ENCODE data around the gene KIFBP. TPM values are rescaled to one million over a fixed set of nuclear protein-coding genes. Genes with fewer than 3 reads are reported as not detected.
"Not testable (repeated sequence)": the region's sequence is repeated elsewhere in the genome, so short reads cannot be mapped to it uniquely, and the experiment has no call there.

Gene KIFBP
- total RNA-seq, 1 donor from 2014 or later = 27.3 TPM

- no peak for DNase-seq (ENCODE audit: low spot score)
These were observed 16.2 kb downstream of the KIFBP start for GRCh38 chr10:69004821-69005220.

DNA sequence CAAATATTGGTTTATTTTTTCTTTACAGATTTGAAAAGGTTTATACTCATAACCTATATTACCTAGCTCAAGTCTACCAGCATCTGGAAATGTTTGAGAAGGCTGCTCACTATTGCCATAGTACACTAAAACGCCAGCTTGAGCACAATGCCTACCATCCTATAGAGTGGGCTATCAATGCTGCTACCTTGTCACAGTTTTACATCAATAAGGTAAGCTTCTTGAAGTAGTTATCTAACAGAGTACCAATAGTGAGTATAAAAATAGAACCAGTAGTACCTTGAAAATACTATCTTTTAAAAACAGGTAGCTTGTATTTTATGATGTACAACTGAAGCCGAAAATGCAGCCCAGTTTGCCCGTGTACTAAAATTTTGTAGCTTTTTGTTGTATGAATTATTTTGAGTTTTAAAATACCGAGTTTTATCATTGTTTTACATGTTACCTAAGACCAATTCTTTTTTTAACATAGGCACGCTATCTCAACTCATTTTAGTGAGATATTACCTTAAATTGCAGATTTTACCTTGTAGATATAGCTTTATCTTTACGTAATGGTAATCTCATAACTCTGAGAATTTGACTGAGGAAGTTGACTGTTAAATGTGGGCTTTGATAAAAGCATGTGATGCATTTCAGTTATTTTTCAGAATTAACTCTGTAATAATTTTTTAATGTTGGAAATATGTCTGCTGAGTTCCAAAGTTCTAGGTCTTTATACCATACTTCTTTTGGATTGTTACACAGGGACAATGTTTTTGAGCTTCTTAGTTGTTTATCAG, 17.3 kb downstream of the KIFBP start:
- DNase-seq (ENCODE audit: low spot score) = no peak

DNA sequence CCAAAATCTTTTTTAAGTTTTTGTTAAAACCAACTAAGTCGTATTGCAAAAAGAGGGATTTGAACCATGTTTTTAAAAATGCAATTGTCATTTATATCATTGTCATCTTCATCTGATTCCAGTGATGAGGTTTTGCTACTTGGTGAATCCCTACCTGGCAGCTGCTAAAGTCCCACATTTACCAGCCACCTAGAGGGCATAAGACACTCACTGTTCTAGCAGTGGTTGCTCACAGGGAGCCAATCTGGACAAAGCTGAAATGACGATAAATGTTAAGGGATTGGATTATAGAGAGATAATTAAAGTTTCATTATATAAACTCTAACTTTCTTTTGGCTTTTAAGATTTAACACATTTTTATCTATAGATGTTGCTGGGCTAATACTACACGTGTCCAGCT, 18.7 kb downstream of the KIFBP start:
- no peak for DNase-seq (ENCODE audit: low spot score)

DNA sequence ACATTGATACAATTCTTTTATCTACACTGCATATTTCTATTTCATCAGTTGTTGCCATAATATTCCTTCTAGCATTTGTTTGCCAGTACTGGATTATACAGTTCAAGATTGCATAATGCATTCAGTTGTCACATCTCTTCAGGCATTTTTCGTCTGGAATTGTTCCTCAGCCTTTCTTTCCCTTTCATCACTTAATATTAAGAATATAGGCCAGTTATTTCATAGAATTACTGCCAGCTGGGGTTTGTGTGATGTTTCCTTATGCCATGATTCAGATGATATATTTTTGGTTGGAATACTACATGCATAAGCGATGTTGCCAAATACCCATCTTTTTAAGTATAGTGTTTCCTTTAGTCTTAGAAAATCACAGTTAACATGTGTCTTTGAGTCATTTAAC, 20.8 kb downstream of the KIFBP start:
- no peak for DNase-seq (ENCODE audit: low spot score)

GRCh38 chr10:69010151-69010640, 21.6 kb downstream of the KIFBP start:
- no peak for DNase-seq (ENCODE audit: low spot score)

- not testable (repeated sequence) for DNase-seq (ENCODE audit: low spot score)
These were observed 24.2 kb downstream of the KIFBP start for GRCh38 chr10:69012778-69013177.

GRCh38 chr10:69014171-69014570, 25.6 kb downstream of the KIFBP start:
- no peak for DNase-seq (ENCODE audit: low spot score)

DNA sequence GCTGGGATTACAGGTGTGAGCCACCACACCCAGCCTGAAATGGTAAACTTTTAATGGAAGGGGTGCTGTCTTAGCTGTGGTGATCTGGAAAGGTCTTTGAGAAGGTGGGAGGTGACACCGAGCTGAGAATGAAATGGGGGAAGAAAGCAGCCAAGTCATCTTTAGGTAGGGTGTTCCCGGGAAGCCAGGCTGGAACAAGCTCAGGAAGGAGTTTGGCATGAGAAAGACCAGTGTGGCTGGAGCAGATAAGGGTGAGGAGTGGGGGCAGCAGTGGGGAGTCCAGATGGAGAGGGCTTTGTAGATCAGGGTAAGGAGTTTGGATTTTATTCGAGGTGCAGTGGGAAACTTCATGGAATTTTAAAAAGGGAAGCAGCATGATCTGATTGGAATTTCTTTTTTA, 30.0 kb downstream of the KIFBP start:
- DNase-seq (ENCODE audit: low spot score) = no peak

GRCh38 chr10:69022611-69023010, 34.0 kb downstream of the KIFBP start:
- DNase-seq (ENCODE audit: low spot score) = no peak

DNA sequence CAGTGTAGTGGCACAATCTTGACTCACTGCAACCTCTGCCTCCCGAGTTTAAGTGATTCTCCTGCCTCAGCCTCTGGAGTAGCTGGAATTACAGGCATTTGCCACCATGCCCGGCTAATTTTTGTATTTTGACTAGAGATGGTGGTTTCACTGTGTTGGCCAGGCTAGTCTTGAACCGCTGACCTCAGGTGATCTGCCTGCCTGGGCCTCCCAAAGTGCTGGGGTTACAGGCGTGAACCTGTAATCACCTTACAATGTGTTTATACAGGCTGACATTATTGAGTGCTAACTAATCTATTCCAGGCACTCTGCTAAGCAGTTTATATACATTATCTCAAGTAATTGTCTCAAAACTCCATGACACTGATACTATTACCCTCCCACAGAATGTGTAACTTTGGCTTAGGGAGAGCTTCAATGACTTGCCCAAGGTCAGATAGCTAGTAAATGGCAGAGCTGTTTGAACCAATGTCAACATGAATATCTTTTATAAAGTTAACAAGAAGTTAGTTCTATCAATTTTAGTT, 36.8 kb downstream of the KIFBP start:
- no peak for DNase-seq (ENCODE audit: low spot score)

DNA sequence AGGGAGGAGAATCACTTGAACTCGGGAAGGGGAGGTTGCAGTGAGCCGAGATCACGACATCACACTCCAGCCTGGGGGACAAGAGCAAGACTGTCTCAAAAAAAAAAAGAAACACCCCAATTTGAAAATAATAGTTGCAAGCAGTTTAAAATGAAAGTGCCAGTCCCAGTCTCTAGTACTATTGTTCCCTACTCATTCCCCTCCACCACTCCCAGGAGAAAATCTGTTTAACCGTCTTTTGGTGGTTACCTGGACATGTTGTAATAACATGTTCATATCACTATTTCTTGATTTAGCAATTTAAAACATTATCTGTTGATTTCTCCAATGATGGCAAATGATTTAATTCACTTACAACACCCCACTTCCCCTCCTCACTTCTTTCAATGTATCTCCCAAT, 44.7 kb downstream of the KIFBP start:
- no peak for DNase-seq (ENCODE audit: low spot score)

DNA sequence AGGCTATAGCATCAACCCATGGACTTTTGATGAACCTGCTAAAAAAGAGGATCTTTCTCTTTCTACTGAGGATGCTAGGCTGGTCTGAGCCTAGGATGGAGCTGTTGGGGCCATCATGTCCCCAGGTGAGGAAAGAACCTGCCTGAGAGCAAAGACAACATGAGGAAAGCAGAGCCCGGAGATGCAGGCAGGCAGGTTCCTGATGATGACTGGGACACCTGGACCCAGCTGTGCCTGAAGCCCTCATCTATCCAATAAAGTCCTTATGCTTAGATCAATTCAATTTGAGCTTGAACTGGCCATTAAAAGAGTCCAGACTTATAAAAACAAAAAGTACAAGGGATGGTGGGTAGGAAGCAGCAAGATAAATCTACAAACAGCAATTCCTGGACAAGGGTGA, 48.9 kb downstream of the KIFBP start:
- no peak for DNase-seq (ENCODE audit: low spot score)

- not testable (repeated sequence) for DNase-seq (ENCODE audit: low spot score)
These were observed 52.3 kb downstream of the KIFBP start for GRCh38 chr10:69040904-69041303.

- no peak for DNase-seq (ENCODE audit: low spot score)
These were observed 53.8 kb downstream of the KIFBP start for GRCh38 chr10:69042417-69042816.

- DNase-seq (ENCODE audit: low spot score) = no peak
These were observed 54.2 kb downstream of the KIFBP start for GRCh38 chr10:69042838-69043237.

DNA sequence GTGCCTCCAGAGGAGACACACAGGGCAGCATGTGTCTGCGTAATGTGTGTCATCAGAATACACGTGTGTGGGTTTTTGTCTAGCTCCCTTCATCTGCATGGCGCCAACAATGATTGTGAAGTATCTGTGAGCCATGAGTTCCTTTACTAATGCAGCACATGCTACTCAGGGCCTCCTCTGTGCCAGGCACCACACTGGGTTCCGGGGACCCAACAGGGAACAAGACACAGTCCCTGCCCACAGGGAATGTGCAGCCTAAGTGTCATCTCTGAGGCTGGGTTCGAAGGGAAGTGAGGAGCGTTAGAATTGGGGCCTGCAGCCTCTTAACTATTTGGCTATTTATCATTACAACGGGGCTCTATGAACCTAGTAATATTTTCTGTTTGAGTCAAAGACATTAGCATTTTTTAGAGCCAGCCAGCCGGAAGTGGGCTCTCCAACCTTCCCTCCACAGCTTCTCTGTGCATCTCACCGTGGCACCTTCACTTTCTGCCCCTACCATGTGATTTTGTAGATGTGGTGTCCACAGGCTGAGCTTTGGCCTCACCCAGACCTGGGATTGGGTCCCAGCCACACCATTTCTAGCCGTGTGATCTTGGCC, 55.4 kb downstream of the KIFBP start:
- DNase-seq (ENCODE audit: low spot score) = no peak

DNA sequence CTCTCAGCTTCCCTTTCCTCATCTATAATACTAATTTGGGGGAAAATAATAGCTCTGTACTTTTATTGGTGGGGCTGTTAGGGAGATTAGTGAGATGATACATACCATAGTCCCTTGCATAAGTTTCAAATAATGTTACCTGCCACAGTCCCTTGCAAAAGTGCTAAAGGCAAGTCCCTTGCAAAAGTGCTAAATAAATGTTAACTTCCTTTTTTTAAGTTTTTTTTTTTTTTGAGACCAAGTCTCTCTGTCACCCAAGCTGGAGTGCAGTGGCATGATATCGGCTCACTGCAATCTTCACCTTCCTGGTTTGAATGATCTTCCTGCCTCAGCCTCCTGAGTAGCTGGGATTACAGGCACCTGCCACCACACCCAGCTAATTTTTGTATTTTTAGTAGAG, 55.9 kb downstream of the KIFBP start:
- no peak for DNase-seq (ENCODE audit: low spot score)

GRCh38 chr10:69045441-69046300, 57.1 kb downstream of the KIFBP start:
- DNase-seq (ENCODE audit: low spot score) = no peak

DNA sequence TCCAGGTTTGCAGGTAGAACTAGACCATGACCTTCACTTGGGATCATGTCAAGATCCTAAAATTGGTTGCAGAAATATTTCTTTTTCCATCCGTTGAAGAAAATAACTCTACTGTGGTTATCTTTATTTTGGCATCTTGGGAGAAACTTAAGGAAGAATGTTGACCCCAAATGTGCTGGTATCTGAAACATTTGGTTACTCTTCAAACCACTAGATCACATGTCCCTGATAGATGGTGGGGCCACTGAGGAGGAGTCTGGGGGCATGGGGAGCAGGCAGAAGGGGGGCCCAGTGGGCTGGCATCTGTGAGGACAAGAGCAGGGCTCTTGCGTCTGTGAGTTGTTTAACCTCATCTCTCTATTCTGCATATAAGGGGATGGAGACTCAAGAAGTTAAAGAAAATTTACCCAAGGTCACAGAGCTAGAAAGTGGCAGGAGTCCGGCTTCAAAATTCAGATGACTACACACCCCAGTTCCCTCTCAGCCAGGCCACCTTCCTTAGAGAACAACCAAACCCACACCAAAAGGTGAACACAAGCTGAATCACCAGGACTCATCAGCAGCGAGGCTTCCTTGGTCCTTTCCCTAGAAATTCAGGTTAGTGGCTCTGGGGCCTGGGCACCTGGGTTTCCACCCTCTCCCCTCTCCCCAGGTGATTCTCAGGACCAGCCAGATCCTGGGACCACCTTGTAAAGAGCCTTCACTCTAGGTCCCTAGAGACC, 58.7 kb downstream of the KIFBP start:
- no peak for DNase-seq (ENCODE audit: low spot score)

- DNase-seq (ENCODE audit: low spot score) = no peak
These were observed 59.5 kb downstream of the KIFBP start for GRCh38 chr10:69048103-69048502.

DNA sequence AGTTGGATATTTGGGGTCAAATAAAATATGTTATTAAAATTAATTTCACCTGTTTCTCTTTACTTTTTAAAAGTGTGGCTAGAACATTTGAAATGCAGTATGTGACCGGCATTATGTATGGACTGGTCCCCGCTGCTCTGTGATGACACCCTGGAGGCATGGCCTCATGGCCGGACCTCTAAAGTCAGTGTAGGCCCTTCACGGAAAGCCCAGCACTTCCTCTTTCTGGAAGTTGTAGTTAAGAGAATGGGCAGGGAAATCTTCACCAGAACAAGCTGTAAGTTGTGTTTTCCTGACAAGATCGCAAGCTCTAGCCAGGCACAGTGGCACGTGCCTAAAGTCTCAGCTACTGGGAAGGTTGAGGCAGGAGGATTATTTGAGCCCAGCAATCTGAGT, 61.0 kb downstream of the KIFBP start:
- no peak for DNase-seq (ENCODE audit: low spot score)

DNA sequence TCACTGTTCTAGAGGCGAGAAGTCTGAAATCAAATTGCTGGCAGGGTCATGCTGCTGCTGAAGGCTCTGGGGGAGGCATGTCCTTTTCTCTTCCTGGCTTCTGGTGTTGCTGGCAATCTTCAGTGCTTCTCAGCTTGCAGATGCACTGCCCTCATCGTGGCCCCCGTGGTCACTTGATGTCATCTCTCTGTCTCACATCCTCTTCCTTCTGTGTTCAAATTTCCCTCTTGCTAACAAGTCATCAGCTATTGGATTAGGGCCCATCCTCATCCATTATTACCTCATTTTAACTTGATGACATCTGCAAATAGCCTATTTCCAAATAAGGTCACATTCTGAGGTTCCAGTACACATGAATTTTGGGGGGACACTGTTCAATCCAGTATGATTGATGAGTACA, 62.7 kb downstream of the KIFBP start:
- DNase-seq (ENCODE audit: low spot score) = no peak

Measured in ureter (tissue), 1 donor.